GM12891 (cell line): ENCODE data around the gene AATK.

Experiments used
- PAX5 ChIP-seq: IDR thresholded peaks from 2 replicates; pipeline ENCODE4 v1.6.1; 2011; ENCODE audit warnings: low read length, moderate library complexity, mild to moderate bottlenecking; ENCODE audit not compliant: insufficient read depth, severe bottlenecking
- POLR2A ChIP-seq: IDR thresholded peaks from 2 replicates; pipeline ENCODE4 v1.6.1; 2011; ENCODE audit warnings: low read depth, low read length, control low read depth
- POLR2AphosphoS5 ChIP-seq: IDR thresholded peaks from 2 replicates; pipeline ENCODE4 v1.6.1; 2011; ENCODE audit warnings: low read depth, low read length, control low read depth

- TF ChIP-seq POLR2A (no peak), POLR2AphosphoS5 (no peak), PAX5 (no peak)
These were observed 55.5 kb downstream of the AATK start for GRCh38 chr17:81110488-81111040.
